B cell (primary cell): ENCODE results near the gene CFAP53. TPM values are rescaled to one million over a fixed set of nuclear protein-coding genes. Genes with fewer than 3 reads are reported as not detected.
"Not testable (repeated sequence)": the region's sequence is repeated elsewhere in the genome, so short reads cannot be mapped to it uniquely, and the experiment has no call there.

Source experiments
- ATAC-seq: fragments of 200-7000 bp; cut with Tn5 transposase; one replicate; pipeline ENCODE4 v1.10.0; 2021; ENCODE audit warnings: low read depth, mild to moderate bottlenecking, moderate number of reproducible peaks, moderate library complexity
- CTCF ChIA-PET: fragments of 350-600 bp; sonication (Branson Sonifier 250); formaldehyde crosslinking; loops from one replicate; lab custom pipeline; 2021; ENCODE audit warnings: antibody characterized with exemption, inconsistent platforms; lab: Charles Lee
- POLR2A ChIA-PET: fragments of 350-600 bp; sonication (Branson Sonifier 250); formaldehyde crosslinking; loops from one replicate; lab custom pipeline; 2021; ENCODE audit warnings: antibody characterized with exemption; lab: Charles Lee
- DNase-seq: peaks from one replicate; pipeline ENCODE4 v3.0.0; 2013
- H2AFZ ChIP-seq: 2 replicates; pipeline ENCODE4 v1.6.1; 2012; ENCODE audit warnings: mild to moderate bottlenecking, low read depth, low read length; ENCODE audit not compliant: insufficient read depth, poor library complexity, severe bottlenecking
- H3K27ac ChIP-seq, 2 donors: 1 replicate in 1 of 2; 2 replicates in 1 of 2; pipeline ENCODE4 v1.5.1; 2012 to 2013; ENCODE audit warnings: low read length in 2 of 2, mild to moderate bottlenecking in 2 of 2, moderate library complexity in 1 of 2
- H3K27me3 ChIP-seq, 4 experiments: fragments of 200-600 bp in 1 of 4; sonication (generic) in 1 of 4; replicated peaks in 1 of 4; 1 replicate in 2 of 4; 2 replicates in 2 of 4; pipeline versions ENCODE4 v1.6.1 to v1.7.0; 2013 to 2016; ENCODE audit warnings: low read length in 3 of 4, mild to moderate bottlenecking in 2 of 4, mixed read lengths in 1 of 4, moderate library complexity in 1 of 4; ENCODE audit not compliant: insufficient read depth in 4 of 4, control insufficient read depth in 3 of 4; ENCODE audit errors: control extremely low read depth in 1 of 4
- H3K36me3 ChIP-seq, 2 experiments: replicated peaks in 1 of 2; 1 replicate in 1 of 2; 2 replicates in 1 of 2; pipeline versions ENCODE4 v1.6.1 to v1.7.1; 2013; ENCODE audit warnings: low read length in 1 of 2; ENCODE audit not compliant: insufficient read depth in 2 of 2, control insufficient read depth in 1 of 2; ENCODE audit errors: control extremely low read depth in 1 of 2, extremely low read depth in 1 of 2
- H3K4me1 ChIP-seq, 2 donors: fragments of 200-600 bp in 1 of 2; sonication (generic) in 1 of 2; 1 replicate in 1 of 2; 2 replicates in 1 of 2; pipeline versions ENCODE4 v1.5.1 to v1.6.1; 2013 to 2017; ENCODE audit warnings: low read length in 2 of 2; ENCODE audit not compliant: control insufficient read depth in 2 of 2, insufficient read depth in 2 of 2
- H3K4me2 ChIP-seq: replicated peaks from 2 replicates; pipeline ENCODE3; 2012; ENCODE audit warnings: mild to moderate bottlenecking, low read depth, low read length; ENCODE audit not compliant: poor library complexity, severe bottlenecking
- H3K4me3 ChIP-seq, 5 experiments: fragments of 200-600 bp in 1 of 5; sonication (generic) in 1 of 5; 1 replicate in 3 of 5; 2 replicates in 2 of 5; pipeline versions ENCODE4 v1.5.1 to v1.7.0; 2011 to 2016; ENCODE audit warnings: low read length in 4 of 5, mild to moderate bottlenecking in 4 of 5, low read depth in 2 of 5, control low read depth in 1 of 5, moderate library complexity in 1 of 5; ENCODE audit not compliant: insufficient read depth in 1 of 5; ENCODE audit errors: control extremely low read depth in 1 of 5, extremely low read depth in 1 of 5
- H3K79me2 ChIP-seq: fragments of 200-600 bp; sonication (generic); one replicate; pipeline ENCODE4 v1.6.0; 2016; ENCODE audit warnings: low read length; ENCODE audit not compliant: control insufficient read depth, insufficient read depth
- H3K9ac ChIP-seq: fragments of 200-600 bp; sonication (generic); 2 replicates; pipeline ENCODE4 v1.6.1; 2017; ENCODE audit warnings: mild to moderate bottlenecking, low read length, moderate library complexity
- H3K9me3 ChIP-seq, 3 donors: one replicate each; pipeline versions ENCODE4 v1.6.1 to v1.7.1; 2013; ENCODE audit warnings: low read length in 2 of 3; ENCODE audit not compliant: control insufficient read depth in 2 of 3, insufficient read depth in 1 of 3; ENCODE audit errors: control extremely low read depth in 1 of 3
- H4K20me1 ChIP-seq: 2 replicates; pipeline ENCODE4 v1.6.0; 2012; ENCODE audit warnings: mild to moderate bottlenecking, low read length; ENCODE audit not compliant: insufficient read depth, control insufficient read depth, poor library complexity, severe bottlenecking
- H3K27ac Mint-ChIP-seq: one replicate; pipeline ENCODE4 v1.8.0; 2021; ENCODE audit warnings: mixed read lengths
- H3K27me3 Mint-ChIP-seq: one replicate; pipeline ENCODE4 v1.8.0; 2021; ENCODE audit warnings: mixed read lengths
- H3K4me1 Mint-ChIP-seq: one replicate; pipeline ENCODE4 v1.8.0; 2021; ENCODE audit warnings: mixed read lengths
- H3K4me3 Mint-ChIP-seq: one replicate; pipeline ENCODE4 v1.8.0; 2021; ENCODE audit warnings: mixed read lengths
- H3K9me3 Mint-ChIP-seq: one replicate; pipeline ENCODE4 v1.8.0; 2022; ENCODE audit warnings: mixed read lengths; ENCODE audit not compliant: insufficient read depth
- CTCF ChIP-seq: fragments of 200-600 bp; IDR thresholded peaks from one replicate; pipeline ENCODE4 v1.8.0; 2022; ENCODE audit warnings: antibody characterized with exemption, mild to moderate bottlenecking
- EZH2 ChIP-seq: IDR thresholded peaks from 2 replicates; pipeline ENCODE4 v1.6.1; 2012; ENCODE audit warnings: borderline replicate concordance, low read depth, mild to moderate bottlenecking, moderate library complexity, low read length; ENCODE audit not compliant: insufficient read depth, poor library complexity, severe bottlenecking
- WGBS: methylation state at CpG from one replicate; pipeline ENCODE4 v1.1.5; 2013; ENCODE audit warnings: missing lambda C conversion rate; ENCODE audit not compliant: insufficient coverage; 5-methylcytosine and 5-hydroxymethylcytosine counted together
- intact Hi-C: fragments of 100-400 bp; cut with micrococcal nuclease; formaldehyde crosslinking; loops from one replicate; pipeline ENCODE4 v1.10.0; 2022
- polyA plus RNA-seq: library from polyadenylated mRNA; depleted of rRNA; stranded (reverse); fragments of >200 nt; gene quantifications from 2 replicates; pipeline ENCODE4 v1.2.3, GENCODE V29; 2012
- total RNA-seq, 2 donors: library from RNA; stranded (reverse); fragments of 120-200 nt in 1 of 2; gene quantifications; 1 replicate in 1 of 2; 2 replicates in 1 of 2; pipeline versions ENCODE4 v1.2.3 to v1.2.4, GENCODE V29; 2013 to 2022

CFAP53 gene
- total and polyA plus RNA-seq, 2 donors (not counting 1 experiment from before 2014, with no cell fraction given): 0.04 to 0.79 TPM

GRCh38 chr18:50311650-50312049 lies 45.4 kb upstream of the CFAP53 start:
- Histone ChIP-seq H3K4me3 (no peak overlapping the region), H3K9ac (no peak overlapping the region), H2AFZ (no peak overlapping the region), H4K20me1 (no peaks in the 10 kb centered on the region), H3K27me3 (no peaks in the 10 kb centered on the region), H3K79me2 (no peaks in the 10 kb centered on the region), H3K4me1 (peaks cover 69 to 76% of the 10 kb centered on the region in 2 donors), H3K27ac (peak overlapping the region in 1 of 2 donors; percentile 52), H3K4me2 (peak overlapping the region; percentile 52), H3K9me3 (no peaks in the 10 kb centered on the region), H3K36me3 (no peaks in the 10 kb centered on the region)
- ATAC-seq (no peak), DNase-seq (no peak)
- ChIA-PET CTCF (interaction anchor here (2.8 kb wide), 1 partner anchor 46 kb away, joined by 11 read pairs; no protein-coding TSS in a partner anchor), POLR2A (no interaction called here)
- no peak overlapping the region for H3K4me3 Mint-ChIP-seq
- WGBS: 100% methylated on average over 2 of the region's 3 CpGs
- no peaks in the 10 kb centered on the region for H3K27me3 Mint-ChIP-seq
- H3K27ac Mint-ChIP-seq: peak overlapping the region; percentile 46
- H3K4me1 Mint-ChIP-seq: peaks cover 70% of the 10 kb centered on the region
- TF ChIP-seq EZH2 (no peak), CTCF (no peak)
- no peaks in the 10 kb centered on the region for H3K9me3 Mint-ChIP-seq
- intact Hi-C loops: loop anchor here (1.0 kb wide), 2 partner anchors 13 to 23 kb away; no protein-coding TSS in a partner anchor

- H3K36me3 ChIP-seq: no peaks in the 10 kb centered on the region
- H4K20me1 ChIP-seq: no peaks in the 10 kb centered on the region
- intact Hi-C loops: no loop called here
- TF ChIP-seq CTCF (no peak), EZH2 (no peak)
- peaks cover 58% of the 10 kb centered on the region for H3K4me1 Mint-ChIP-seq
- H3K4me1 ChIP-seq: peaks cover 54 to 60% of the 10 kb centered on the region in 2 donors
- H3K27ac Mint-ChIP-seq: no peak overlapping the region
- no peak overlapping the region for H3K9ac ChIP-seq
- H3K9me3 Mint-ChIP-seq: peaks cover 3% of the 10 kb centered on the region
- H3K4me3 ChIP-seq: no peak overlapping the region
- no peak overlapping the region for H2AFZ ChIP-seq
- H3K9me3 ChIP-seq: peaks cover 0 to 3% (median 0%) of the 10 kb centered on the region in 3 donors
- H3K4me3 Mint-ChIP-seq: no peak overlapping the region
- ChIA-PET POLR2A (no interaction called here), CTCF (interaction anchor here (1.1 to 1.3 kb wide), 2 partner anchors 8 to 39 kb away, joined by 3 read pairs; no protein-coding TSS in a partner anchor)
- H3K27me3 Mint-ChIP-seq: peaks cover 3% of the 10 kb centered on the region
- H3K27ac ChIP-seq: no peak overlapping the region
- no peak overlapping the region for H3K4me2 ChIP-seq
- H3K27me3 ChIP-seq: no peaks in the 10 kb centered on the region
- ATAC-seq (no peak), DNase-seq (no peak)
- 96% methylated on average over 4 of the region's 10 CpGs for WGBS
- no peaks in the 10 kb centered on the region for H3K79me2 ChIP-seq
These were observed 43.8 kb upstream of the CFAP53 start for GRCh38 chr18:50310080-50310479.

- H3K27ac ChIP-seq, ATAC-seq, POLR2A ChIA-PET, H4K20me1 ChIP-seq, H3K9ac ChIP-seq, H3K4me3 ChIP-seq, intact Hi-C loops, H3K9me3 ChIP-seq, H3K9me3 Mint-ChIP-seq, H3K27me3 Mint-ChIP-seq, H3K36me3 ChIP-seq, H3K79me2 ChIP-seq, DNase-seq, H3K27me3 ChIP-seq, H3K27ac Mint-ChIP-seq: not testable (repeated sequence)
- Histone ChIP-seq H3K4me1 (peaks cover 42 to 50% of the 10 kb centered on the region in 2 donors), H2AFZ (peak overlapping the region; percentile 81), H3K4me2 (peak overlapping the region; percentile 83)
- CTCF ChIA-PET: interaction anchor here (1.9 to 3.2 kb wide), 3 partner anchors 11 to 48 kb away, joined by 7 to 15 read pairs (median 10); no protein-coding TSS in a partner anchor
- H3K4me1 Mint-ChIP-seq: peaks cover 46% of the 10 kb centered on the region
- peak overlapping the region; percentile 99 for H3K4me3 Mint-ChIP-seq
- 80% methylated on average over 1 of the region's 5 CpGs for WGBS
These were observed 42.6 kb upstream of the CFAP53 start for GRCh38 chr18:50308851-50309250.
